Measurements from ENCODE around the gene KHK. TPM values are rescaled to one million over a fixed set of nuclear protein-coding genes. Genes with fewer than 3 reads are reported as not detected.

KHK gene
- total RNA-seq, 2 experiments from 2014 or later: 13.1 to 13.7 TPM

- Mint-ChIP-seq H3K36me3 (peaks cover 13% of the 10 kb centered on the region), H3K4me3 (peak within 1 kb of the TSS; percentile 97), H3K9me3 (peaks cover 4% of the 10 kb centered on the region), H3K4me1 (peaks cover 26% of the 10 kb centered on the region), H3K27me3 (peaks cover 4% of the 10 kb centered on the region), H3K27ac (peak within 1 kb of the TSS; percentile 99)
- POLR2A ChIA-PET: interaction anchor here (0.6 to 5.5 kb wide), 20 partner anchors 9 to 526 kb away, joined by 3 to 92 read pairs (median 4); partner anchors contain the start of genes ATRAID, KHK, MPV17 and OST4
- DNase-seq: peak; percentile 95
- peak; percentile 77 for ATAC-seq (ENCODE audit: low read depth)
Observed at GRCh38 chr2:27050996-27051901, 35.3 kb upstream of the KHK start, which contains the start of gene AGBL5. Gene AGBL5 (plus strand): TSS chr2:27051668. CDS start chr2:27052959, 1,291 bp downstream.

- no peak for DNase-seq
- Mint-ChIP-seq H3K4me1 (peaks cover 26% of the 10 kb centered on the region), H3K4me3 (peak overlapping the region; percentile 90), H3K27ac (peak overlapping the region; percentile 83), H3K27me3 (peaks cover 4% of the 10 kb centered on the region), H3K9me3 (peaks cover 4% of the 10 kb centered on the region), H3K36me3 (peaks cover 15% of the 10 kb centered on the region)
- POLR2A ChIA-PET: interaction anchor here (0.6 to 5.5 kb wide), 12 partner anchors 11 to 526 kb away, joined by 3 to 92 read pairs (median 8); partner anchors contain the start of genes ATRAID, KHK, MPV17 and OST4
- ATAC-seq (ENCODE audit: low read depth): no peak
Observed at GRCh38 chr2:27051902-27052645, 34.5 kb upstream of the KHK start.

- H3K27ac Mint-ChIP-seq: no peak overlapping the region
- H3K4me1 Mint-ChIP-seq: peaks cover 24% of the 10 kb centered on the region
- POLR2A ChIA-PET: interaction anchor here (2.6 to 5.5 kb wide), 2 partner anchors 11 to 20 kb away, joined by 11 to 92 read pairs; partner anchors contain the start of gene OST4
Observed at GRCh38 chr2:27053321-27053720, 33.3 kb upstream of the KHK start.

GRCh38 chr2:27053776-27054175 lies 32.8 kb upstream of the KHK start:
- DNase-seq (no peak), ATAC-seq (ENCODE audit: low read depth) (no peak)
- Mint-ChIP-seq H3K4me3 (no peak overlapping the region), H3K27ac (no peak overlapping the region), H3K36me3 (peaks cover 15% of the 10 kb centered on the region), H3K9me3 (peaks cover 4% of the 10 kb centered on the region), H3K27me3 (peaks cover 4% of the 10 kb centered on the region), H3K4me1 (peaks cover 24% of the 10 kb centered on the region)
- POLR2A ChIA-PET: interaction anchor here (5.5 kb wide), 1 partner anchor 19 kb away, joined by 92 read pairs; the partner anchor contains the start of gene OST4

More at GRCh38 chr2:27053321-27053720, 33.3 kb upstream of the KHK start:
- peaks cover 4% of the 10 kb centered on the region for H3K27me3 Mint-ChIP-seq
- peaks cover 15% of the 10 kb centered on the region for H3K36me3 Mint-ChIP-seq
- peak overlapping the region; percentile 18 for H3K4me3 Mint-ChIP-seq
- ATAC-seq (ENCODE audit: low read depth) (no peak), DNase-seq (no peak)
- peaks cover 4% of the 10 kb centered on the region for H3K9me3 Mint-ChIP-seq

- DNase-seq: no peak
- Mint-ChIP-seq H3K9me3 (peaks cover 4% of the 10 kb centered on the region), H3K27me3 (peaks cover 4% of the 10 kb centered on the region), H3K4me3 (no peak overlapping the region), H3K36me3 (peaks cover 15% of the 10 kb centered on the region), H3K27ac (no peak overlapping the region), H3K4me1 (peaks cover 18% of the 10 kb centered on the region)
- no peak for ATAC-seq (ENCODE audit: low read depth)
- POLR2A ChIA-PET: interaction anchor here (0.9 to 5.5 kb wide), 3 partner anchors 9 to 27 kb away, joined by 3 to 92 read pairs (median 3); partner anchors contain the start of gene OST4
Observed at GRCh38 chr2:27054721-27055120, 31.9 kb upstream of the KHK start.

GRCh38 chr2:27057184-27057583 lies 29.4 kb upstream of the KHK start:
- POLR2A ChIA-PET: no interaction called here
- H3K4me1 Mint-ChIP-seq: peaks cover 8% of the 10 kb centered on the region
- peaks cover 9% of the 10 kb centered on the region for H3K36me3 Mint-ChIP-seq
- no peak overlapping the region for H3K27ac Mint-ChIP-seq
- H3K4me3 Mint-ChIP-seq: no peak overlapping the region
- DNase-seq (no peak), ATAC-seq (ENCODE audit: low read depth) (no peak)
- H3K9me3 Mint-ChIP-seq: no peaks in the 10 kb centered on the region
- no peaks in the 10 kb centered on the region for H3K27me3 Mint-ChIP-seq

- ATAC-seq (ENCODE audit: low read depth) (no peak), DNase-seq (no peak)
- Mint-ChIP-seq H3K4me3 (no peak overlapping the region), H3K9me3 (no peaks in the 10 kb centered on the region), H3K4me1 (peaks cover 6% of the 10 kb centered on the region), H3K27ac (no peak overlapping the region), H3K36me3 (peaks cover 14% of the 10 kb centered on the region), H3K27me3 (no peaks in the 10 kb centered on the region)
- POLR2A ChIA-PET: interaction anchor here (1.5 to 2.6 kb wide), 2 partner anchors 10 to 13 kb away, joined by 6 to 9 read pairs; partner anchors contain the start of gene OST4
Observed at GRCh38 chr2:27058210-27058609, 28.4 kb upstream of the KHK start.

GRCh38 chr2:27059141-27059820 lies 27.3 kb upstream of the KHK start:
- ATAC-seq (ENCODE audit: low read depth): no peak
- Mint-ChIP-seq H3K27me3 (no peaks in the 10 kb centered on the region), H3K9me3 (no peaks in the 10 kb centered on the region), H3K27ac (no peak overlapping the region), H3K36me3 (peaks cover 14% of the 10 kb centered on the region), H3K4me3 (no peak overlapping the region), H3K4me1 (peaks cover 3% of the 10 kb centered on the region)
- no peak for DNase-seq
- POLR2A ChIA-PET: interaction anchor here (1.4 to 2.6 kb wide), 2 partner anchors 8 to 9 kb away, joined by 4 to 9 read pairs; partner anchors contain the start of gene AGBL5

GRCh38 chr2:27060323-27060722 lies 26.2 kb upstream of the KHK start:
- H3K36me3 Mint-ChIP-seq: peaks cover 10% of the 10 kb centered on the region

GRCh38 chr2:27065128-27065527 lies 21.4 kb upstream of the KHK start:
- DNase-seq (no peak), ATAC-seq (ENCODE audit: low read depth) (no peak)
- peaks cover 15% of the 10 kb centered on the region for H3K36me3 Mint-ChIP-seq
- H3K4me1 Mint-ChIP-seq: peaks cover 20% of the 10 kb centered on the region
- no peak overlapping the region for H3K27ac Mint-ChIP-seq
- POLR2A ChIA-PET: interaction anchor here (0.9 to 2.7 kb wide), 2 partner anchors 13 to 22 kb away, joined by 3 to 11 read pairs; partner anchors contain the start of gene AGBL5
- H3K27me3 Mint-ChIP-seq: no peaks in the 10 kb centered on the region
- H3K4me3 Mint-ChIP-seq: no peak overlapping the region
- no peaks in the 10 kb centered on the region for H3K9me3 Mint-ChIP-seq

More at GRCh38 chr2:27060323-27060722, 26.2 kb upstream of the KHK start:
- Mint-ChIP-seq H3K4me3 (no peak overlapping the region), H3K4me1 (peaks cover 3% of the 10 kb centered on the region), H3K27me3 (no peaks in the 10 kb centered on the region), H3K27ac (no peak overlapping the region), H3K9me3 (no peaks in the 10 kb centered on the region)
- ATAC-seq (ENCODE audit: low read depth): no peak
- DNase-seq: no peak
- POLR2A ChIA-PET: interaction anchor here (0.9 to 1.4 kb wide), 2 partner anchors 9 kb away, joined by 4 to 5 read pairs; partner anchors contain the start of gene AGBL5

- H3K4me3 Mint-ChIP-seq: no peak overlapping the region
- peaks cover 26% of the 10 kb centered on the region for H3K4me1 Mint-ChIP-seq
- peaks cover 14% of the 10 kb centered on the region for H3K36me3 Mint-ChIP-seq
Observed at GRCh38 chr2:27067385-27067784, 19.2 kb upstream of the KHK start.

GRCh38 chr2:27069436-27069835 lies 17.1 kb upstream of the KHK start:
- POLR2A ChIA-PET: interaction anchor here (0.7 to 2.4 kb wide), 2 partner anchors 9 to 11 kb away, joined by 5 to 9 read pairs; no protein-coding TSS in a partner anchor
- H3K27ac Mint-ChIP-seq: no peak overlapping the region
- H3K4me3 Mint-ChIP-seq: peak overlapping the region; percentile 93
- H3K36me3 Mint-ChIP-seq: peaks cover 13% of the 10 kb centered on the region
- ATAC-seq (ENCODE audit: low read depth): no peak
- peaks cover 39% of the 10 kb centered on the region for H3K4me1 Mint-ChIP-seq
- H3K27me3 Mint-ChIP-seq: no peaks in the 10 kb centered on the region
- H3K9me3 Mint-ChIP-seq: no peaks in the 10 kb centered on the region
- DNase-seq: no peak

More at GRCh38 chr2:27067385-27067784, 19.2 kb upstream of the KHK start:
- Mint-ChIP-seq H3K9me3 (no peaks in the 10 kb centered on the region), H3K27me3 (no peaks in the 10 kb centered on the region), H3K27ac (no peak overlapping the region)
- DNase-seq: no peak
- ATAC-seq (ENCODE audit: low read depth): no peak
- POLR2A ChIA-PET: interaction anchor here (1.0 to 2.6 kb wide), 4 partner anchors 9 to 20 kb away, joined by 3 to 10 read pairs (median 7); partner anchors contain the start of gene AGBL5
